Endothelial cell of umbilical vein (primary cell): ENCODE data around the gene APOBEC2. TPM values are rescaled to one million over a fixed set of nuclear protein-coding genes. Genes with fewer than 3 reads are reported as not detected.

Experiments used
- BruUV-seq: library from RNA; stranded (reverse); fragments of 400-500 nt; replicated peaks from 2 replicates; lab custom pipeline; 2021; lab: Mats Ljungman, UMichigan
- CTCF ChIA-PET: fragments of 300-600, 350-600 bp; sonication (Branson Sonifier 250); formaldehyde crosslinking; loops from one replicate; lab custom pipeline; 2021; ENCODE audit warnings: antibody characterized with exemption, inconsistent platforms; lab: Charles Lee
- POLR2A ChIA-PET: fragments of 300-600, 350-600 bp; sonication (Branson Sonifier 250); formaldehyde crosslinking; loops from one replicate; lab custom pipeline; 2021; ENCODE audit warnings: antibody characterized with exemption, inconsistent platforms; lab: Charles Lee
- DNase-seq: peaks from one replicate; pipeline ENCODE4 v3.0.0-alpha.2; 2011; ENCODE audit warnings: low read depth, low spot score
- FAIRE-seq: peaks from 2 replicates; lab custom pipeline; 2011; peaks lifted over from hg19 to GRCh38; lab: Jason Lieb, UNC
- H2AFZ ChIP-seq: 2 replicates; pipeline ENCODE4 v1.6.0; 2012; ENCODE audit warnings: low read depth, low read length, control low read depth, inconsistent platforms
- H3K27ac ChIP-seq: 2 replicates; pipeline ENCODE4 v1.5.1; 2011; ENCODE audit warnings: low read depth, mild to moderate bottlenecking, control low read depth, low read length, moderate library complexity; ENCODE audit not compliant: insufficient read depth
- H3K27me3 ChIP-seq, 2 experiments: 2 replicates each; pipeline versions ENCODE4 v1.6.0 to v1.6.1; 2011; ENCODE audit warnings: low read length in 2 of 2, mixed read lengths in 1 of 2; ENCODE audit not compliant: control insufficient read depth in 2 of 2, insufficient read depth in 2 of 2
- H3K36me3 ChIP-seq, 2 experiments: 2 replicates in 1 of 2; 3 replicates in 1 of 2; pipeline ENCODE4 v1.5.1; 2011; ENCODE audit warnings: low read length in 2 of 2, mild to moderate bottlenecking in 1 of 2, moderate library complexity in 1 of 2; ENCODE audit not compliant: control insufficient read depth in 2 of 2, insufficient read depth in 2 of 2; ENCODE audit errors: extremely low read depth in 1 of 2
- H3K4me1 ChIP-seq: 3 replicates; pipeline ENCODE4 v1.5.1; 2011; ENCODE audit warnings: mild to moderate bottlenecking, low read length; ENCODE audit not compliant: control insufficient read depth, insufficient read depth; ENCODE audit errors: extremely low read depth
- H3K4me2 ChIP-seq: 2 replicates; pipeline ENCODE4 v1.6.1; 2011; ENCODE audit warnings: low read length, control low read depth, mixed read lengths; ENCODE audit not compliant: insufficient read depth
- H3K4me3 ChIP-seq, 3 experiments: fragments of 200-600 bp in 1 of 3; sonication (generic), shearing (Covaris generic) in 1 of 3; replicated peaks in 1 of 3; 2 replicates each; pipeline ENCODE4 v1.5.1; 2011 to 2016; ENCODE audit warnings: control low read depth in 3 of 3, low read length in 3 of 3, mild to moderate bottlenecking in 2 of 3, inconsistent platforms in 1 of 3, low read depth in 1 of 3, moderate library complexity in 1 of 3; ENCODE audit not compliant: insufficient read depth in 1 of 3
- H3K79me2 ChIP-seq: 2 replicates; pipeline ENCODE4 v1.6.0; 2012; ENCODE audit warnings: low read length, inconsistent platforms; ENCODE audit not compliant: control insufficient read depth, insufficient read depth
- H3K9ac ChIP-seq: replicated peaks from 2 replicates; pipeline ENCODE3; 2011; ENCODE audit warnings: low read length, control low read depth; ENCODE audit not compliant: insufficient read depth; ENCODE audit errors: extremely low read depth
- H3K9me1 ChIP-seq: replicated peaks from 3 replicates; pipeline ENCODE4 v1.6.0; 2011; ENCODE audit warnings: mild to moderate bottlenecking, low read length; ENCODE audit not compliant: control insufficient read depth, insufficient read depth; ENCODE audit errors: extremely low read depth
- H3K9me3 ChIP-seq: replicated peaks from 2 replicates; pipeline ENCODE4 v1.5.1; 2012; ENCODE audit warnings: low read length, inconsistent platforms; ENCODE audit not compliant: control insufficient read depth, insufficient read depth
- H4K20me1 ChIP-seq: replicated peaks from 2 replicates; pipeline ENCODE3; 2011; ENCODE audit warnings: mild to moderate bottlenecking, low read length; ENCODE audit not compliant: control insufficient read depth, insufficient read depth; ENCODE audit errors: extremely low read depth
- EZH2 ChIP-seq: IDR thresholded peaks from 2 replicates; pipeline ENCODE4 v1.6.1; 2012; ENCODE audit warnings: borderline replicate concordance, low read depth, mild to moderate bottlenecking, moderate library complexity, low read length, inconsistent platforms; ENCODE audit not compliant: severe bottlenecking
- FOS ChIP-seq: IDR thresholded peaks from 2 replicates; pipeline ENCODE4 v1.6.1; 2011; ENCODE audit warnings: mild to moderate bottlenecking, low read length, moderate library complexity, borderline replicate concordance; ENCODE audit not compliant: insufficient read depth
- GATA2 ChIP-seq: IDR thresholded peaks from 2 replicates; pipeline ENCODE4 v1.7.0; 2011; ENCODE audit warnings: low read depth, mild to moderate bottlenecking, moderate library complexity, mixed read lengths, low read length; ENCODE audit not compliant: insufficient read length, insufficient read depth
- JUN ChIP-seq: IDR thresholded peaks from 2 replicates; pipeline ENCODE4 v1.6.1; 2011; ENCODE audit warnings: borderline replicate concordance, low read depth; ENCODE audit not compliant: insufficient read length, insufficient read depth
- MYC ChIP-seq: IDR thresholded peaks from one replicate; pipeline ENCODE4 v1.6.1; 2011; ENCODE audit warnings: mild to moderate bottlenecking, low read depth, low read length
- POLR2A ChIP-seq: IDR thresholded peaks from 2 replicates; pipeline ENCODE4 v1.6.1; 2012; ENCODE audit warnings: low read depth, mild to moderate bottlenecking, control low read depth, low read length
- POLR2AphosphoS5 ChIP-seq: IDR thresholded peaks from 2 replicates; pipeline ENCODE4 v1.6.1; 2012; ENCODE audit warnings: low read depth, mild to moderate bottlenecking, control low read depth, low read length, moderate library complexity; ENCODE audit not compliant: insufficient read depth
- dilution Hi-C: fragments of 300-500 bp; cut with MboI; formaldehyde crosslinking; loops from one replicate; pipeline ENCODE4 v1.15.0; 2019; ENCODE audit warnings: low sequenced_read_pairs; ENCODE audit not compliant: extremely low pct_ligation_motif_present
- intact Hi-C: fragments of 100-400 bp; cut with micrococcal nuclease; formaldehyde crosslinking; loops from one replicate; pipeline ENCODE4 v1.10.0; 2022
- polyA plus RNA-seq, 4 experiments: library from polyadenylated mRNA; depleted of rRNA in 3 of 4; stranded (reverse) in 3 of 4; unstranded in 1 of 4; fragments of >200 nt; gene quantifications; 2 replicates each; pipeline versions ENCODE4 v1.2.1 to v1.2.3, GENCODE V29; 2011 to 2012; ENCODE audit warnings: missing spikeins in 1 of 4
- total RNA-seq: library from RNA; stranded (reverse); gene quantifications from 2 replicates; pipeline ENCODE4 v1.2.3, GENCODE V29; 2021
- TF ChIP-seq, protein P1 (sequence below), 2 donors: IDR thresholded peaks; 1 replicate in 1 of 2; 2 replicates in 1 of 2; pipeline ENCODE4 v1.5.1; 2011; ENCODE audit warnings: low read length in 2 of 2, mild to moderate bottlenecking in 2 of 2, moderate library complexity in 2 of 2, control low read depth in 1 of 2, inconsistent platforms in 1 of 2, low read depth in 1 of 2; ENCODE audit not compliant: insufficient read depth in 1 of 2; ENCODE audit errors: extremely low read depth in 1 of 2
- TF ChIP-seq, protein P2 (sequence below): IDR thresholded peaks from 2 replicates; pipeline ENCODE4 v1.6.1; 2011; ENCODE audit not compliant: insufficient read depth, insufficient read length

The APOBEC2 gene
- total and polyA plus RNA-seq, 2 donors (not counting 3 experiments of a cell fraction or from before 2014, with no cell fraction given), result not detected

DNA sequence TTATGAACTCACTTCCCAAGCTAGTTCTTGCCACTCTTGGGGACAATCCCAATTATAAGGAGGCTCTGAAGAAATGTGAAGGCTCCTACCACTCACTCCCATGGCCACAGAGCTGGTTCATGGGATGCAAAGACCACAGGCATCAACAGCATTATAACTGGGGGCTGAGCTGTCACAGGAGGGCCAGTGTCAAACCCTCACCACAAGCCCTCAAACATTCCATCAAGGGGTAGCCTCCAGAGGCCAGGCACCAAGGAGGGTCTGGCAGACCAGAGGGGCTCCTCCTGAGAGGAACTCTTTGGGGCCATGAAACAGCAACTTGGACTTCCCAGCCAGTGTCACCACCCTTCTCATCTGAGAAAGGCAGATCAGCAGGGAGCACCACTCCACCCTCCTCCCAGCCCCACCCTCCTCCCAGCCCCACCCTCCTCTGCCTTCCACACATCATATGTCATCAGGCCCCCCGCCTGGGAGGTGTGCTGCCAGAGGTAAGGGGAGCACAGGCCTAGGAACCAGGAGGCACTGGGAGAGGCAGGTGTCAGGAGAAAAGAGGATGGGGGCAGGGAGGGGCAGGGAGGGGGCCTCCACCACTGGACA, 12.0 kb upstream of the APOBEC2 start:
- intact Hi-C loops, result no loop called here
- H3K27ac ChIP-seq, result no peak overlapping the region
- ChIA-PET POLR2A (no interaction called here), CTCF (interaction anchor here (1.3 to 3.0 kb wide), 8 partner anchors 9 to 280 kb away, joined by 3 to 22 read pairs (median 11); no protein-coding TSS in a partner anchor)
- H3K9me1 ChIP-seq, result no peaks in the 10 kb centered on the region
- dilution Hi-C loops, result no loop called here
- TF ChIP-seq POLR2A (no peak), FOS (no peak), POLR2AphosphoS5 (no peak), MYC (no peak), JUN (no peak), EZH2 (no peak), GATA2 (no peak)
- TF ChIP-seq, protein P1, sequence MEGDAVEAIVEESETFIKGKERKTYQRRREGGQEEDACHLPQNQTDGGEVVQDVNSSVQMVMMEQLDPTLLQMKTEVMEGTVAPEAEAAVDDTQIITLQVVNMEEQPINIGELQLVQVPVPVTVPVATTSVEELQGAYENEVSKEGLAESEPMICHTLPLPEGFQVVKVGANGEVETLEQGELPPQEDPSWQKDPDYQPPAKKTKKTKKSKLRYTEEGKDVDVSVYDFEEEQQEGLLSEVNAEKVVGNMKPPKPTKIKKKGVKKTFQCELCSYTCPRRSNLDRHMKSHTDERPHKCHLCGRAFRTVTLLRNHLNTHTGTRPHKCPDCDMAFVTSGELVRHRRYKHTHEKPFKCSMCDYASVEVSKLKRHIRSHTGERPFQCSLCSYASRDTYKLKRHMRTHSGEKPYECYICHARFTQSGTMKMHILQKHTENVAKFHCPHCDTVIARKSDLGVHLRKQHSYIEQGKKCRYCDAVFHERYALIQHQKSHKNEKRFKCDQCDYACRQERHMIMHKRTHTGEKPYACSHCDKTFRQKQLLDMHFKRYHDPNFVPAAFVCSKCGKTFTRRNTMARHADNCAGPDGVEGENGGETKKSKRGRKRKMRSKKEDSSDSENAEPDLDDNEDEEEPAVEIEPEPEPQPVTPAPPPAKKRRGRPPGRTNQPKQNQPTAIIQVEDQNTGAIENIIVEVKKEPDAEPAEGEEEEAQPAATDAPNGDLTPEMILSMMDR (IDR thresholded peaks at IDR 0.05; ENCODE audit: extremely low read depth in 1 of 2, insufficient read depth in 1 of 2, low read depth in 1 of 2, low read length in 2 of 2), result no peak
- TF ChIP-seq, protein P2, sequence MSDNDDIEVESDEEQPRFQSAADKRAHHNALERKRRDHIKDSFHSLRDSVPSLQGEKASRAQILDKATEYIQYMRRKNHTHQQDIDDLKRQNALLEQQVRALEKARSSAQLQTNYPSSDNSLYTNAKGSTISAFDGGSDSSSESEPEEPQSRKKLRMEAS, result no peak
- H2AFZ ChIP-seq, result no peak overlapping the region
- no peak overlapping the region for H3K4me3 ChIP-seq
- no peaks in the 10 kb centered on the region for H3K9me3 ChIP-seq
- H3K27me3 ChIP-seq, result peaks cover 0 to 2% of the 10 kb centered on the region in 2 experiments
- no peak overlapping the region for H3K9ac ChIP-seq
- peaks cover 2% of the 10 kb centered on the region for H3K4me1 ChIP-seq
- H4K20me1 ChIP-seq, result no peaks in the 10 kb centered on the region
- no TSS peak for BruUV-seq
- no peak for DNase-seq
- FAIRE-seq, result no peak
- H3K4me2 ChIP-seq, result no peak overlapping the region
- H3K36me3 ChIP-seq, result no peaks in the 10 kb centered on the region
- no peaks in the 10 kb centered on the region for H3K79me2 ChIP-seq
